Measurements from ENCODE around the gene SCN8A.

SCN8A gene

GRCh38 chr12:51749206-51749985 is 158.4 kb downstream of the SCN8A start:
- no peak for TF ChIP-seq CTCF (IDR thresholded peaks at IDR 0.05; ENCODE audit: extremely low read depth, missing control alignments)
- DNase-seq (ENCODE audit: low spot score), result no peak

- no peak for DNase-seq (ENCODE audit: low spot score)
- no peak for TF ChIP-seq CTCF (IDR thresholded peaks at IDR 0.05; ENCODE audit: extremely low read depth, missing control alignments)
Observed at GRCh38 chr12:51749986-51750317, 158.9 kb downstream of the SCN8A start.

DNA sequence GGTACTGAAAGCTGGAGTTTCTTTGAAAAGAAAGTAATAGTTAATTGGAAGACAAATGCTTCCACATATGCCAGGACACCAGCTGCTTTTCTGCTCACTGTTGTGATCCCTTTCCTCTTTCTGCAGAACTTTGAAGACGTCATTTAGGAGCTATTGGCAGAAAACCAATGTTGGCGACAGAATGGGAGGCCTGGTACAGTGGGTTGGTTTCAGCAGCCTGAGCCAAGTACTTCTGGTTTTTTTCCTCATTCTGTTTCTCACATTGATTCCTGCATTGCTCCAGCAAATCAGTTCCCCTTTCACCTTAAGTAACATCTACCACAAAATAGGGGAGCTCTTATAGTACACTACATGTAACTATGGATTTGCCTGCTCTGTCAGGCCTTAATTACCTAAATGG is 160.6 kb downstream of the SCN8A start:
- DNase-seq (ENCODE audit: low spot score), result no peak
- TF ChIP-seq CTCF (IDR thresholded peaks at IDR 0.05; ENCODE audit: extremely low read depth, missing control alignments), result no peak

DNA sequence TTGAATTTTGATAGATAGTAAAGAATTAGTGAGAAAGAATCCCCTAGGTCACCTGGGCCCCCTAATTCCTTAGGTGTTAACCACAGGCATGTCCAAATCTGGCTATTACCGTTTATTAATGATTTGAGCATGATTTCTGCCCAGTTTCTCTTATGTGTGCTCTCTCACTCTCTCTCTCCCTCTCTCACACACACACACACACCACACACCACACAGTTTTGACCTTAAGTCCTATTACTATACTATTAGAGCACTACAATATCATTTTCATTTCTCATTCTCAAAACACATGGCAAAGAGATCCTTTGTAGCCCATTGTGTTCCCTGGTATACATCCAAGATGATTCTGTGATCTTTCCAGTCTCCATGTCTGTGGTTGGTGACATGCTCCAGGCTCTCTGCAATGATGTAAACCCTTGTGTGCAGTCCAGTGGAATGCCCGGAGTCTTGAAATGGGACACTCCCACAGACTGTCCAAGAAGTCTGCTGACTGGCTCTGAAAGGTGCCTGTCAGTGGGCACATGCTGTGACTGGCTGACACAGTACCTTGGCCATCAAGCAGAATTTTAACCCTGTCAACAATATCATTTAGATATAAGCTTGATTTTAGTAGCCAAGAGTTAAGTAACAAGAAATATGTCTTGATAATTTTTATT is 161.3 kb downstream of the SCN8A start:
- TF ChIP-seq CTCF (IDR thresholded peaks at IDR 0.05; ENCODE audit: extremely low read depth, missing control alignments), result no peak
- no peak for DNase-seq (ENCODE audit: low spot score)

- no peak for DNase-seq (ENCODE audit: low spot score)
- TF ChIP-seq CTCF (IDR thresholded peaks at IDR 0.05; ENCODE audit: extremely low read depth, missing control alignments), result no peak
Observed at GRCh38 chr12:51753980-51754675, 163.1 kb downstream of the SCN8A start.

- no peak for TF ChIP-seq CTCF (IDR thresholded peaks at IDR 0.05; ENCODE audit: extremely low read depth, missing control alignments)
- no peak for DNase-seq (ENCODE audit: low spot score)
Observed at GRCh38 chr12:51755251-51755650, 164.2 kb downstream of the SCN8A start.

- DNase-seq (ENCODE audit: low spot score), result no peak
- no peak for TF ChIP-seq CTCF (IDR thresholded peaks at IDR 0.05; ENCODE audit: extremely low read depth, missing control alignments)
Observed at GRCh38 chr12:51759175-51759574, 168.1 kb downstream of the SCN8A start.
